GM12878 (cell line): ENCODE results near the gene SPATA9. TPM values are rescaled to one million over a fixed set of nuclear protein-coding genes. Genes with fewer than 3 reads are reported as not detected.

ENCODE experiments used
- ATAC-seq: fragments of 200-7000 bp; cut with Tn5 transposase; 3 replicates; pipeline ENCODE4 v1.9.1; 2020; ENCODE audit warnings: mild to moderate bottlenecking, moderate library complexity
- BruUV-seq: library from RNA; stranded (reverse); fragments of 400-500 nt; replicated peaks from 2 replicates; lab custom pipeline; 2021; lab: Mats Ljungman, UMichigan
- CTCF ChIA-PET: fragments of 300-600 bp; sonication (Branson Sonifier 250); formaldehyde crosslinking; extraction: SDS; loops from one replicate; lab custom pipeline; 2021; ENCODE audit warnings: inconsistent platforms; lab: Yijun Ruan, JAX
- POLR2A ChIA-PET: fragments of 350-600 bp; formaldehyde crosslinking; extraction: SDS; loops from one replicate; lab custom pipeline; 2021; ENCODE audit warnings: inconsistent platforms; lab: Charles Lee
- RAD21 ChIA-PET: fragments of 300-600 bp; sonication (Branson Sonifier 250); formaldehyde crosslinking; loops from one replicate; lab custom pipeline; 2023; ENCODE audit warnings: antibody characterized with exemption; ENCODE audit not compliant: unreplicated experiment; lab: Charles Lee
- SMC1A ChIA-PET: fragments of 300-600 bp; sonication (Branson Sonifier 250); formaldehyde crosslinking; loops from one replicate; lab custom pipeline; 2023; ENCODE audit not compliant: unreplicated experiment, uncharacterized antibody; lab: Charles Lee
- DNase-seq: peaks from one replicate; pipeline ENCODE4 v3.0.0-alpha.2; 2011; ENCODE audit warnings: low read depth, low spot score
- FAIRE-seq: peaks from 3 replicates; lab custom pipeline; 2011; peaks lifted over from hg19 to GRCh38; lab: Jason Lieb, UNC
- H2AFZ ChIP-seq: 2 replicates; pipeline ENCODE4 v1.6.0; 2011; ENCODE audit warnings: low read depth, low read length, control low read depth; ENCODE audit not compliant: control insufficient read depth
- H3K27ac ChIP-seq: 2 replicates; pipeline ENCODE4 v1.5.1; 2011; ENCODE audit warnings: control low read depth; ENCODE audit not compliant: control insufficient read depth, insufficient read depth
- H3K27me3 ChIP-seq, 2 experiments: replicated peaks in 1 of 2; 2 replicates each; pipeline versions ENCODE4 v1.6.0 to v1.6.1; 2011; ENCODE audit warnings: low read length in 1 of 2; ENCODE audit not compliant: control insufficient read depth in 2 of 2, insufficient read depth in 2 of 2
- H3K36me3 ChIP-seq, 2 experiments: 2 replicates each; pipeline ENCODE4 v1.5.1; 2011; ENCODE audit warnings: low read length in 1 of 2; ENCODE audit not compliant: control insufficient read depth in 2 of 2, insufficient read depth in 2 of 2
- H3K4me1 ChIP-seq: 2 replicates; pipeline ENCODE4 v1.6.1; 2011; ENCODE audit warnings: mild to moderate bottlenecking, low read length, moderate library complexity, mixed read lengths; ENCODE audit not compliant: control insufficient read depth, insufficient read depth
- H3K4me2 ChIP-seq: 2 replicates; pipeline ENCODE4 v1.6.0; 2011; ENCODE audit warnings: control low read depth; ENCODE audit not compliant: control insufficient read depth, insufficient read depth
- H3K4me3 ChIP-seq: fragments of 200-600 bp; sonication (generic); 2 replicates; pipeline ENCODE4 v1.5.1; 2016
- H3K79me2 ChIP-seq: 2 replicates; pipeline ENCODE4 v1.6.0; 2011; ENCODE audit warnings: low read length; ENCODE audit not compliant: control insufficient read depth, insufficient read depth
- H3K9ac ChIP-seq: 2 replicates; pipeline ENCODE4 v1.8.0; 2011; ENCODE audit warnings: low read length, control low read depth, mixed read lengths; ENCODE audit not compliant: control insufficient read depth, insufficient read depth
- H3K9me3 ChIP-seq: replicated peaks from 3 replicates; pipeline ENCODE4 v1.5.1; 2011; ENCODE audit warnings: mild to moderate bottlenecking, low read length; ENCODE audit not compliant: control insufficient read depth, insufficient read depth
- H4K20me1 ChIP-seq: 2 replicates; pipeline ENCODE4 v1.6.0; 2011; ENCODE audit not compliant: control insufficient read depth, insufficient read depth
- CBX3 ChIP-seq: fragments of 200-600 bp; sonication (generic); IDR thresholded peaks from 2 replicates; pipeline ENCODE4 v1.6.1; 2016; ENCODE audit warnings: low read depth, borderline replicate concordance
- CHD2 ChIP-seq: IDR thresholded peaks from 2 replicates; pipeline ENCODE4 v1.6.1; 2011; ENCODE audit warnings: low read depth, low read length, improper control_type of control experiment, borderline replicate concordance
- CTCF ChIP-seq, 3 experiments: IDR thresholded peaks in 2 of 3; conservative IDR thresholded peaks in 1 of 3; 2 replicates each; pipeline ENCODE4 v1.5.1; 2011; ENCODE audit warnings: low read depth in 3 of 3, low read length in 3 of 3, mild to moderate bottlenecking in 3 of 3, control low read depth in 2 of 3, moderate library complexity in 2 of 3, inconsistent platforms in 1 of 3, mixed read lengths in 1 of 3; ENCODE audit not compliant: control insufficient read depth in 2 of 3, insufficient read depth in 1 of 3; ENCODE audit errors: extremely low read depth in 1 of 3
- ESRRA ChIP-seq: IDR thresholded peaks from 2 replicates; pipeline ENCODE4 v1.6.1; 2012; ENCODE audit warnings: mild to moderate bottlenecking, low read length, improper control_type of control experiment
- FOXM1 ChIP-seq: IDR thresholded peaks from 2 replicates; pipeline ENCODE4 v1.6.1; 2012; ENCODE audit warnings: low read depth, mild to moderate bottlenecking, inconsistent platforms, low read length, moderate library complexity
- MEF2B ChIP-seq: fragments of 450-650 bp; IDR thresholded peaks from 2 replicates; pipeline ENCODE4 v1.6.1; 2018; ENCODE audit warnings: mild to moderate bottlenecking, moderate library complexity; ENCODE audit not compliant: partially characterized antibody, poor library complexity, severe bottlenecking
- NFYA ChIP-seq: IDR thresholded peaks from 2 replicates; pipeline ENCODE4 v1.6.1; 2011; ENCODE audit warnings: low read depth, mild to moderate bottlenecking, low read length, improper control_type of control experiment, borderline replicate concordance
- NRF1 ChIP-seq: conservative IDR thresholded peaks from 2 replicates; pipeline ENCODE4 v1.6.1; 2011; ENCODE audit warnings: mild to moderate bottlenecking, low read depth, low read length, improper control_type of control experiment
- RB1 ChIP-seq: fragments of 450-650 bp; formaldehyde crosslinking; IDR thresholded peaks from 2 replicates; pipeline ENCODE4 v1.6.1; 2017; ENCODE audit warnings: mild to moderate bottlenecking, borderline replicate concordance
- SMC3 ChIP-seq: IDR thresholded peaks from 2 replicates; pipeline ENCODE4 v1.6.1; 2011; ENCODE audit warnings: low read length, improper control_type of control experiment, borderline replicate concordance
- TCF3 ChIP-seq: IDR thresholded peaks from 2 replicates; pipeline ENCODE4 v1.6.1; 2012; ENCODE audit warnings: low read depth, mild to moderate bottlenecking, low read length, borderline replicate concordance; ENCODE audit not compliant: insufficient read depth
- WRNIP1 ChIP-seq: IDR thresholded peaks from 2 replicates; pipeline ENCODE4 v1.6.1; 2011; ENCODE audit warnings: low read depth, low read length, improper control_type of control experiment, borderline replicate concordance
- YY1 ChIP-seq: IDR thresholded peaks from 2 replicates; pipeline ENCODE4 v1.6.1; 2011; ENCODE audit warnings: low read depth, mild to moderate bottlenecking, low read length
- in situ Hi-C: fragments of 300-500 bp; cut with MboI; formaldehyde crosslinking; loops from 9 replicates; pipeline ENCODE4 v1.14.3; 2018; ENCODE audit warnings: mixed read lengths
- intact Hi-C: fragments of 100-400 bp; cut with micrococcal nuclease; formaldehyde crosslinking; loops from one replicate; pipeline ENCODE4 v1.14.2; 2022; ENCODE audit not compliant: unreplicated experiment
- polyA plus RNA-seq, 11 experiments: library from polyadenylated mRNA; depleted of rRNA in 4 of 11; unstranded in 6 of 11; stranded (reverse) in 5 of 11; fragments of >200 nt; fragmentation: Nextera tagmentation in 4 of 11; fragmentation: Illumina TruSeq in 1 of 11; extraction: Ambion mirVana in 4 of 11; extraction: Trizol in 1 of 11; gene quantifications; 1 replicate in 1 of 11; 2 replicates in 10 of 11; pipeline versions ENCODE4 v1.2.1 to v1.2.3, GENCODE V29; 2011 to 2016; ENCODE audit warnings: inconsistent platforms in 2 of 11, missing spikeins in 2 of 11, low read depth in 1 of 11
- total RNA-seq, 4 experiments: library from RNA; depleted of rRNA in 3 of 4; stranded (reverse); fragments of >200 nt in 3 of 4; fragmentation: Illumina TruSeq in 1 of 4; extraction: Trizol in 1 of 4; gene quantifications; 2 replicates each; pipeline versions ENCODE4 v1.2.1 to v1.2.3, GENCODE V29; 2013 to 2021
- TF ChIP-seq, protein P1 (sequence below): fragments of 450-650 bp; IDR thresholded peaks from 2 replicates; pipeline ENCODE4 v1.6.1; 2017; ENCODE audit warnings: low read depth, mild to moderate bottlenecking, moderate library complexity
- TF ChIP-seq, protein P2 (sequence below): fragments of 150-350 bp; IDR thresholded peaks from 2 replicates; pipeline ENCODE4 v1.6.1; 2014; ENCODE audit warnings: mild to moderate bottlenecking, low read depth, low read length

SPATA9 gene
- total and polyA plus RNA-seq, 10 of the 15 experiments (the other 5 are each of a cell fraction or from before 2014, with no cell fraction given) = 0.11 to 0.49 (median 0.16) TPM; not detected in 1

- H3K9me3 ChIP-seq = no peaks in the 10 kb centered on the region
- intact Hi-C loops = no loop called here
- H3K4me2 ChIP-seq = no peak overlapping the region
- no peak overlapping the region for H3K27ac ChIP-seq
- TF ChIP-seq FOXM1 (no peak), MEF2B (no peak), NFYA (no peak), ESRRA (no peak), SMC3 (no peak), CTCF (IDR thresholded peaks at IDR 0.05 in 2 of 3, conservative IDR thresholded peaks at IDR 0.05 in 1 of 3; ENCODE audit: control insufficient read depth in 2 of 3, extremely low read depth in 1 of 3, insufficient read depth in 1 of 3, low read depth in 3 of 3, low read length in 3 of 3) (no peak), YY1 (no peak), NRF1 (no peak), TCF3 (no peak), RB1 (no peak), WRNIP1 (no peak), CBX3 (no peak), CHD2 (no peak)
- TF ChIP-seq, protein P1, sequence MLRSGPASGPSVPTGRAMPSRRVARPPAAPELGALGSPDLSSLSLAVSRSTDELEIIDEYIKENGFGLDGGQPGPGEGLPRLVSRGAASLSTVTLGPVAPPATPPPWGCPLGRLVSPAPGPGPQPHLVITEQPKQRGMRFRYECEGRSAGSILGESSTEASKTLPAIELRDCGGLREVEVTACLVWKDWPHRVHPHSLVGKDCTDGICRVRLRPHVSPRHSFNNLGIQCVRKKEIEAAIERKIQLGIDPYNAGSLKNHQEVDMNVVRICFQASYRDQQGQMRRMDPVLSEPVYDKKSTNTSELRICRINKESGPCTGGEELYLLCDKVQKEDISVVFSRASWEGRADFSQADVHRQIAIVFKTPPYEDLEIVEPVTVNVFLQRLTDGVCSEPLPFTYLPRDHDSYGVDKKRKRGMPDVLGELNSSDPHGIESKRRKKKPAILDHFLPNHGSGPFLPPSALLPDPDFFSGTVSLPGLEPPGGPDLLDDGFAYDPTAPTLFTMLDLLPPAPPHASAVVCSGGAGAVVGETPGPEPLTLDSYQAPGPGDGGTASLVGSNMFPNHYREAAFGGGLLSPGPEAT = no peak
- TF ChIP-seq, protein P2, sequence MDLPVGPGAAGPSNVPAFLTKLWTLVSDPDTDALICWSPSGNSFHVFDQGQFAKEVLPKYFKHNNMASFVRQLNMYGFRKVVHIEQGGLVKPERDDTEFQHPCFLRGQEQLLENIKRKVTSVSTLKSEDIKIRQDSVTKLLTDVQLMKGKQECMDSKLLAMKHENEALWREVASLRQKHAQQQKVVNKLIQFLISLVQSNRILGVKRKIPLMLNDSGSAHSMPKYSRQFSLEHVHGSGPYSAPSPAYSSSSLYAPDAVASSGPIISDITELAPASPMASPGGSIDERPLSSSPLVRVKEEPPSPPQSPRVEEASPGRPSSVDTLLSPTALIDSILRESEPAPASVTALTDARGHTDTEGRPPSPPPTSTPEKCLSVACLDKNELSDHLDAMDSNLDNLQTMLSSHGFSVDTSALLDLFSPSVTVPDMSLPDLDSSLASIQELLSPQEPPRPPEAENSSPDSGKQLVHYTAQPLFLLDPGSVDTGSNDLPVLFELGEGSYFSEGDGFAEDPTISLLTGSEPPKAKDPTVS = no peak
- H3K79me2 ChIP-seq = no peaks in the 10 kb centered on the region
- in situ Hi-C loops = no loop called here
- CTCF ChIA-PET = interaction anchor here (1.0 kb wide), 1 partner anchor 10 kb away, joined by 4 read pairs; no protein-coding TSS in a partner anchor
- no TSS peak for BruUV-seq
- no peak for ATAC-seq
- H2AFZ ChIP-seq = no peak overlapping the region
- no peak overlapping the region for H3K9ac ChIP-seq
- H3K4me3 ChIP-seq = no peak overlapping the region
- no peaks in the 10 kb centered on the region for H3K4me1 ChIP-seq
- H3K27me3 ChIP-seq = no peaks in the 10 kb centered on the region
- H3K36me3 ChIP-seq = no peaks in the 10 kb centered on the region
- no peak for FAIRE-seq
- SMC1A ChIA-PET = interaction anchor here (1.1 to 1.3 kb wide), 2 partner anchors 31 to 34 kb away, joined by 3 to 5 read pairs; no protein-coding TSS in a partner anchor
- DNase-seq = no peak
- RAD21 ChIA-PET = interaction anchor here (1.4 kb wide), 1 partner anchor 17 kb away, joined by 3 read pairs; no protein-coding TSS in a partner anchor
- POLR2A ChIA-PET = no interaction called here
- H4K20me1 ChIP-seq = no peaks in the 10 kb centered on the region
Observed at GRCh38 chr5:95701074-95701473, 18.3 kb upstream of the SPATA9 start.
